Left hindlimb (tissue), 1 donor: ENCODE measurements around the gene DPP6.

Source experiments
- DNase-seq: peaks from one replicate; pipeline ENCODE4 v3.0.0-alpha.2; 2018

DPP6 gene

GRCh38 chr7:154569916-154570315 is 517.7 kb downstream of the DPP6 start:
- no peak for DNase-seq

GRCh38 chr7:154571772-154572171 is 519.6 kb downstream of the DPP6 start:
- DNase-seq: no peak

GRCh38 chr7:154574235-154574634 is 522.0 kb downstream of the DPP6 start:
- DNase-seq: no peak

- no peak for DNase-seq
Observed at GRCh38 chr7:154575497-154575896, 523.3 kb downstream of the DPP6 start.

- no peak for DNase-seq
Observed at GRCh38 chr7:154576604-154577003, 524.4 kb downstream of the DPP6 start.

GRCh38 chr7:154577141-154577873 is 525.1 kb downstream of the DPP6 start:
- DNase-seq: no peak

GRCh38 chr7:154578336-154578735 is 526.1 kb downstream of the DPP6 start:
- no peak for DNase-seq

GRCh38 chr7:154579711-154580110 is 527.5 kb downstream of the DPP6 start:
- no peak for DNase-seq

GRCh38 chr7:154581251-154581890 is 529.2 kb downstream of the DPP6 start:
- no peak for DNase-seq

GRCh38 chr7:154583454-154583853 is 531.3 kb downstream of the DPP6 start:
- DNase-seq: no peak

GRCh38 chr7:154584352-154585252 is 532.4 kb downstream of the DPP6 start:
- no peak for DNase-seq

GRCh38 chr7:154587792-154588191 is 535.6 kb downstream of the DPP6 start:
- no peak for DNase-seq

GRCh38 chr7:154591544-154591943 is 539.3 kb downstream of the DPP6 start:
- DNase-seq: peak; percentile 76

GRCh38 chr7:154592388-154592787 is 540.2 kb downstream of the DPP6 start:
- no peak for DNase-seq

- DNase-seq: no peak
Observed at GRCh38 chr7:154598396-154598795, 546.2 kb downstream of the DPP6 start.

GRCh38 chr7:154598864-154599263 is 546.7 kb downstream of the DPP6 start:
- no peak for DNase-seq

GRCh38 chr7:154610903-154611302 is 558.7 kb downstream of the DPP6 start:
- DNase-seq: no peak

- DNase-seq: no peak
Observed at GRCh38 chr7:154613811-154614210, 561.6 kb downstream of the DPP6 start.

- DNase-seq: no peak
Observed at GRCh38 chr7:154620141-154620755, 568.0 kb downstream of the DPP6 start.

GRCh38 chr7:154623399-154623798 is 571.2 kb downstream of the DPP6 start:
- DNase-seq: no peak

- no peak for DNase-seq
Observed at GRCh38 chr7:154627646-154628290, 575.6 kb downstream of the DPP6 start.

- no peak for DNase-seq
Observed at GRCh38 chr7:154628556-154628955, 576.4 kb downstream of the DPP6 start.

GRCh38 chr7:154631162-154631561 is 579.0 kb downstream of the DPP6 start:
- no peak for DNase-seq
